Trophoblast cell (in vitro differentiated cells and primary cell): ENCODE data around the gene CDC42EP3.

ENCODE experiments used
- DNase-seq, 2 donors: peaks; one replicate each; pipeline ENCODE4 v3.0.0-alpha.2; 2016
- H2AFZ ChIP-seq: 2 replicates; pipeline ENCODE4 v1.6.1; 2013; ENCODE audit warnings: low read length, moderate library complexity, mild to moderate bottlenecking; ENCODE audit not compliant: insufficient read depth, poor library complexity
- H2AK5ac ChIP-seq: 2 replicates; pipeline ENCODE4 v1.6.1; 2013; ENCODE audit warnings: mild to moderate bottlenecking, low read length
- H2BK120ac ChIP-seq: 2 replicates; pipeline ENCODE4 v1.6.1; 2013; ENCODE audit warnings: low read length, mild to moderate bottlenecking, moderate library complexity; ENCODE audit not compliant: insufficient read depth, poor library complexity
- H2BK12ac ChIP-seq: 2 replicates; pipeline ENCODE4 v1.6.1; 2013; ENCODE audit warnings: mild to moderate bottlenecking, low read length, moderate library complexity
- H2BK5ac ChIP-seq: 2 replicates; pipeline ENCODE4 v1.6.1; 2013; ENCODE audit warnings: low read length, low read depth, moderate library complexity, mild to moderate bottlenecking; ENCODE audit not compliant: poor library complexity
- H3K14ac ChIP-seq: 2 replicates; pipeline ENCODE4 v1.6.1; 2013; ENCODE audit warnings: mild to moderate bottlenecking, low read length
- H3K18ac ChIP-seq: 2 replicates; pipeline ENCODE4 v1.6.1; 2013; ENCODE audit warnings: mild to moderate bottlenecking, low read length
- H3K23ac ChIP-seq: 2 replicates; pipeline ENCODE4 v1.6.1; 2013; ENCODE audit warnings: low read length
- H3K27ac ChIP-seq: 2 replicates; pipeline ENCODE4 v1.5.1; 2013; ENCODE audit warnings: low read depth, mild to moderate bottlenecking, inconsistent platforms, low read length, moderate library complexity
- H3K27me3 ChIP-seq: 2 replicates; pipeline ENCODE4 v1.6.1; 2013; ENCODE audit warnings: inconsistent platforms, mild to moderate bottlenecking, low read length, moderate library complexity; ENCODE audit not compliant: insufficient read depth
- H3K36me3 ChIP-seq, 2 experiments: 1 replicate in 1 of 2; 2 replicates in 1 of 2; pipeline ENCODE4 v1.6.1; 2013; ENCODE audit warnings: low read length in 2 of 2, mild to moderate bottlenecking in 2 of 2, moderate library complexity in 1 of 2; ENCODE audit not compliant: insufficient read depth in 2 of 2, control insufficient read depth in 1 of 2
- H3K4ac ChIP-seq: 2 replicates; pipeline ENCODE4 v1.6.1; 2013; ENCODE audit warnings: low read depth, mild to moderate bottlenecking, low read length, moderate library complexity
- H3K4me1 ChIP-seq, 2 experiments: 1 replicate in 1 of 2; 2 replicates in 1 of 2; pipeline ENCODE4 v1.6.1; 2013; ENCODE audit warnings: low read length in 2 of 2, mild to moderate bottlenecking in 2 of 2, moderate library complexity in 1 of 2; ENCODE audit not compliant: insufficient read depth in 2 of 2, control insufficient read depth in 1 of 2
- H3K4me2 ChIP-seq: 2 replicates; pipeline ENCODE4 v1.6.1; 2013; ENCODE audit warnings: inconsistent platforms, mild to moderate bottlenecking, low read length, moderate library complexity
- H3K4me3 ChIP-seq: 2 replicates; pipeline ENCODE4 v1.5.1; 2013; ENCODE audit warnings: mild to moderate bottlenecking, low read depth, low read length, inconsistent platforms
- H3K79me1 ChIP-seq: one replicate; pipeline ENCODE4 v1.6.1; 2013; ENCODE audit warnings: low read length
- H3K79me2 ChIP-seq: 2 replicates; pipeline ENCODE4 v1.6.1; 2013; ENCODE audit warnings: low read length, mild to moderate bottlenecking; ENCODE audit not compliant: control insufficient read depth, insufficient read depth, poor library complexity
- H3K9ac ChIP-seq: 2 replicates; pipeline ENCODE4 v1.6.1; 2013; ENCODE audit warnings: mild to moderate bottlenecking, low read length
- H3K9me3 ChIP-seq: 2 replicates; pipeline ENCODE4 v1.6.1; 2013; ENCODE audit warnings: low read depth, mild to moderate bottlenecking, control low read depth, inconsistent platforms, low read length; ENCODE audit not compliant: insufficient read depth
- H4K12ac ChIP-seq: 2 replicates; pipeline ENCODE4 v1.6.1; 2013; ENCODE audit warnings: low read depth, mild to moderate bottlenecking, low read length, moderate library complexity
- H4K8ac ChIP-seq: 2 replicates; pipeline ENCODE4 v1.6.1; 2013; ENCODE audit warnings: low read depth, mild to moderate bottlenecking, low read length, moderate library complexity
- H4K91ac ChIP-seq: one replicate; pipeline ENCODE4 v1.6.1; 2013; ENCODE audit warnings: low read depth, mild to moderate bottlenecking, low read length, moderate library complexity
- WGBS: extraction: QIAGEN DNeasy Blood & Tissue Kit; methylation state at CpG from one replicate; pipeline ENCODE4 v1.1.7; 2013; ENCODE audit warnings: missing lambda C conversion rate; ENCODE audit not compliant: insufficient read length, insufficient coverage; ENCODE audit errors: extremely low coverage; 5-methylcytosine and 5-hydroxymethylcytosine counted together

CDC42EP3 gene

GRCh38 chr2:37688771-37689468 lies 17.5 kb upstream of the CDC42EP3 start:
- Histone ChIP-seq H3K18ac (no peak overlapping the region), H3K4me2 (peak overlapping the region; percentile 43), H3K4me1 (peaks cover 12 to 15% of the 10 kb centered on the region in 2 experiments), H3K27me3 (no peaks in the 10 kb centered on the region), H3K4me3 (no peak overlapping the region), H2BK120ac (peak overlapping the region; percentile 48), H3K36me3 (no peaks in the 10 kb centered on the region), H2BK12ac (peak overlapping the region; percentile 56), H3K27ac (peak overlapping the region; percentile 95), H3K79me2 (no peaks in the 10 kb centered on the region), H4K12ac (no peak overlapping the region), H3K9ac (no peak overlapping the region), H3K4ac (no peak overlapping the region), H3K14ac (no peak overlapping the region), H3K23ac (no peak overlapping the region), H2BK5ac (peak overlapping the region; percentile 76), H4K8ac (no peak overlapping the region), H4K91ac (no peak overlapping the region), H3K9me3 (no peaks in the 10 kb centered on the region), H2AFZ (no peak overlapping the region), H2AK5ac (no peak overlapping the region), H3K79me1 (peaks cover 16% of the 10 kb centered on the region)
- peak; percentile 91 to 94 for DNase-seq
- no CpG with 5 or more reads among the region's 10 CpGs for WGBS

GRCh38 chr2:37686792-37687526 lies 15.5 kb upstream of the CDC42EP3 start:
- Histone ChIP-seq H3K79me1 (peaks cover 16% of the 10 kb centered on the region), H3K23ac (no peak overlapping the region), H3K36me3 (no peaks in the 10 kb centered on the region), H4K12ac (no peak overlapping the region), H3K4me3 (no peak overlapping the region), H2AK5ac (no peak overlapping the region), H3K9ac (no peak overlapping the region), H2BK12ac (no peak overlapping the region), H3K4ac (no peak overlapping the region), H3K27me3 (no peaks in the 10 kb centered on the region), H4K8ac (no peak overlapping the region), H3K18ac (no peak overlapping the region), H3K14ac (no peak overlapping the region), H3K9me3 (no peaks in the 10 kb centered on the region), H2AFZ (no peak overlapping the region), H3K79me2 (no peaks in the 10 kb centered on the region), H2BK5ac (no peak overlapping the region), H3K27ac (no peak overlapping the region), H3K4me1 (peaks cover 12 to 15% of the 10 kb centered on the region in 2 experiments), H3K4me2 (no peak overlapping the region), H2BK120ac (peak overlapping the region; percentile 39), H4K91ac (no peak overlapping the region)
- no CpG with 5 or more reads among the region's 1 CpG for WGBS
- DNase-seq: no peak

- Histone ChIP-seq H4K91ac (no peak overlapping the region), H4K8ac (no peak overlapping the region), H3K36me3 (no peaks in the 10 kb centered on the region), H4K12ac (no peak overlapping the region), H2BK5ac (no peak overlapping the region), H3K4me3 (no peak overlapping the region), H3K14ac (no peak overlapping the region), H3K9me3 (no peaks in the 10 kb centered on the region), H3K18ac (no peak overlapping the region), H2AFZ (no peak overlapping the region), H3K27ac (no peak overlapping the region), H2BK12ac (no peak overlapping the region), H2BK120ac (no peak overlapping the region), H3K23ac (no peak overlapping the region), H3K79me1 (peaks cover 9% of the 10 kb centered on the region), H3K4me1 (peaks cover 5 to 8% of the 10 kb centered on the region in 2 experiments), H3K27me3 (no peaks in the 10 kb centered on the region), H3K9ac (no peak overlapping the region), H3K4ac (no peak overlapping the region), H3K4me2 (no peak overlapping the region), H3K79me2 (no peaks in the 10 kb centered on the region), H2AK5ac (no peak overlapping the region)
- WGBS: no CpG with 5 or more reads among the region's 4 CpGs
- DNase-seq: no peak
Observed at GRCh38 chr2:37684809-37685208, 13.4 kb upstream of the CDC42EP3 start.

- Histone ChIP-seq H3K9ac (no peak overlapping the region), H4K91ac (no peak overlapping the region), H2BK12ac (no peak overlapping the region), H3K4ac (no peak overlapping the region), H3K79me1 (peaks cover 7% of the 10 kb centered on the region), H2BK120ac (no peak overlapping the region), H3K23ac (no peak overlapping the region), H2BK5ac (no peak overlapping the region), H3K27ac (no peak overlapping the region), H3K14ac (no peak overlapping the region), H3K79me2 (no peaks in the 10 kb centered on the region), H4K12ac (no peak overlapping the region), H2AFZ (no peak overlapping the region), H3K4me2 (no peak overlapping the region), H2AK5ac (no peak overlapping the region), H3K27me3 (no peaks in the 10 kb centered on the region), H3K4me1 (peaks cover 3 to 7% of the 10 kb centered on the region in 2 experiments), H3K9me3 (no peaks in the 10 kb centered on the region), H3K36me3 (no peaks in the 10 kb centered on the region), H3K18ac (no peak overlapping the region), H4K8ac (no peak overlapping the region), H3K4me3 (no peak overlapping the region)
- DNase-seq: no peak
- WGBS: no CpG with 5 or more reads among the region's 6 CpGs
Observed at GRCh38 chr2:37683921-37684780, 12.7 kb upstream of the CDC42EP3 start.
